SK-N-SH treated with all-trans-retinoic acid at 6 μM for 48 hours (cell line): ENCODE measurements around the gene RASD1.

ENCODE experiments used
- BACH2 ChIP-seq: fragments of 250-450 bp; sonication (Bioruptor Pico); IDR thresholded peaks from 2 replicates; pipeline ENCODE4 v1.9.0; 2021; ENCODE audit warnings: mild to moderate bottlenecking, borderline replicate concordance
- CREB5 ChIP-seq: fragments of 250-450 bp; sonication (Bioruptor Pico); IDR thresholded peaks from 2 replicates; pipeline ENCODE4 v1.5.1; 2020; ENCODE audit warnings: low read depth, mild to moderate bottlenecking, moderate library complexity
- CSDC2 ChIP-seq: fragments of 250-450 bp; sonication (Bioruptor Pico); IDR thresholded peaks from 2 replicates; pipeline ENCODE4 v1.5.0; 2020; ENCODE audit warnings: mild to moderate bottlenecking, moderate library complexity
- CSRNP3 ChIP-seq: fragments of 250-450 bp; sonication (Bioruptor Pico); IDR thresholded peaks from 2 replicates; pipeline ENCODE4 v1.5.1; 2021; ENCODE audit warnings: mild to moderate bottlenecking, moderate library complexity
- ISL1 ChIP-seq: fragments of 250-450 bp; sonication (Bioruptor Pico); IDR thresholded peaks from 2 replicates; pipeline ENCODE4 v2.1.2; 2022; ENCODE audit warnings: mild to moderate bottlenecking, moderate library complexity
- OSR1 ChIP-seq: fragments of 250-450 bp; sonication (Bioruptor Pico); IDR thresholded peaks from 2 replicates; pipeline ENCODE4 v1.8.0; 2022; ENCODE audit warnings: moderate library complexity, mild to moderate bottlenecking, inconsistent platforms
- PATZ1 ChIP-seq: fragments of 250-450 bp; sonication (Bioruptor Pico); IDR thresholded peaks from 2 replicates; pipeline ENCODE4 v1.8.0; 2020; ENCODE audit warnings: mild to moderate bottlenecking, moderate library complexity, borderline replicate concordance
- POU6F1 ChIP-seq: fragments of 250-450 bp; sonication (Bioruptor Pico); IDR thresholded peaks from 2 replicates; pipeline ENCODE4 v1.8.0; 2021; ENCODE audit warnings: low read depth, mild to moderate bottlenecking, moderate library complexity, borderline replicate concordance
- RARB ChIP-seq: fragments of 250-450 bp; sonication (Bioruptor Pico); IDR thresholded peaks from 2 replicates; pipeline ENCODE4 v1.8.0; 2021; ENCODE audit warnings: mild to moderate bottlenecking, moderate library complexity
- SNAI2 ChIP-seq: fragments of 250-450 bp; sonication (Bioruptor Pico); IDR thresholded peaks from 2 replicates; pipeline ENCODE4 v1.5.0; 2020; ENCODE audit warnings: mild to moderate bottlenecking, moderate library complexity
- ZFP3 ChIP-seq: fragments of 250-450 bp; sonication (Bioruptor Pico); IDR thresholded peaks from 2 replicates; pipeline ENCODE4 v1.5.0; 2020; ENCODE audit warnings: mild to moderate bottlenecking, moderate library complexity
- ZNF70 ChIP-seq: fragments of 450-650 bp; formaldehyde crosslinking; IDR thresholded peaks from 2 replicates; pipeline ENCODE4 v1.5.0; 2020; ENCODE audit warnings: mild to moderate bottlenecking, moderate library complexity
- ZNF8 ChIP-seq: fragments of 450-650 bp; formaldehyde crosslinking; IDR thresholded peaks from 2 replicates; pipeline ENCODE4 v1.5.0; 2020; ENCODE audit warnings: mild to moderate bottlenecking, moderate library complexity

- TF ChIP-seq POU6F1 (CRISPR knock-in tag) (no peak), ZNF70 (CRISPR knock-in tag) (no peak), ZNF8 (no peak), OSR1 (no peak), CSDC2 (CRISPR knock-in tag) (no peak), CSRNP3 (CRISPR knock-in tag) (no peak), SNAI2 (CRISPR knock-in tag) (no peak), PATZ1 (no peak), BACH2 (CRISPR knock-in tag) (no peak), RARB (no peak), ZFP3 (no peak), CREB5 (CRISPR knock-in tag) (no peak), ISL1 (CRISPR knock-in tag) (no peak)
Measured at GRCh38 chr17:17509601-17510425, 13.6 kb upstream of the RASD1 start.
